WTC11 (cell line): ENCODE results near the gene TMEM259. TPM values are rescaled to one million over a fixed set of nuclear protein-coding genes. Genes with fewer than 3 reads are reported as not detected.

ENCODE experiments used
- ATAC-seq: fragments of 200-7000 bp; cut with Tn5 transposase; 2 replicates; pipeline ENCODE4 v1.10.0; 2021; ENCODE audit warnings: mild to moderate bottlenecking, moderate library complexity
- CTCF ChIA-PET: fragments of 300-600 bp; sonication (Branson Sonifier 250); formaldehyde crosslinking; loops from one replicate; lab custom pipeline; 2021; ENCODE audit warnings: antibody characterized with exemption; lab: Charles Lee
- POLR2A ChIA-PET: fragments of 350-600 bp; sonication (Branson Sonifier 250); formaldehyde crosslinking; loops from one replicate; lab custom pipeline; 2021; ENCODE audit warnings: antibody characterized with exemption; lab: Charles Lee
- DNase-seq: peaks from one replicate; pipeline ENCODE4 v3.0.0; 2021; ENCODE audit warnings: low spot score
- H3K27ac Mint-ChIP-seq: 2 replicates; pipeline ENCODE4 v1.8.0; 2021; ENCODE audit warnings: mixed read lengths
- H3K27me3 Mint-ChIP-seq: 2 replicates; pipeline ENCODE4 v1.8.0; 2021; ENCODE audit warnings: low read depth, mild to moderate bottlenecking, moderate library complexity, mixed read lengths
- H3K36me3 Mint-ChIP-seq: 2 replicates; pipeline ENCODE4 v1.8.0; 2021; ENCODE audit warnings: mixed read lengths
- H3K4me1 Mint-ChIP-seq: 2 replicates; pipeline ENCODE4 v1.8.0; 2022; ENCODE audit warnings: mixed read lengths
- H3K4me3 Mint-ChIP-seq: 2 replicates; pipeline ENCODE4 v1.8.0; 2021; ENCODE audit warnings: mild to moderate bottlenecking, moderate library complexity, mixed read lengths
- H3K9me3 Mint-ChIP-seq: 2 replicates; pipeline ENCODE4 v1.8.0; 2021; ENCODE audit warnings: mixed read lengths
- CBFB ChIP-seq: sonication (generic); formaldehyde crosslinking; IDR thresholded peaks from 2 replicates; pipeline ENCODE4 v1.8.1; 2022; ENCODE audit warnings: mild to moderate bottlenecking, low read depth, missing genetic modification reagents
- EMX1 ChIP-seq: fragments of 250-450 bp; sonication (Bioruptor Pico); IDR thresholded peaks from 2 replicates; pipeline ENCODE4 v1.8.0; 2021; ENCODE audit warnings: mild to moderate bottlenecking
- ETV6 ChIP-seq: sonication (generic); formaldehyde crosslinking; IDR thresholded peaks from 2 replicates; pipeline ENCODE4 v1.8.1; 2022; ENCODE audit warnings: mild to moderate bottlenecking, missing genetic modification reagents
- FOXK1 ChIP-seq: sonication (generic); formaldehyde crosslinking; IDR thresholded peaks from 2 replicates; pipeline ENCODE4 v1.8.0; 2022; ENCODE audit warnings: mild to moderate bottlenecking, moderate library complexity, missing genetic modification reagents
- GABPB1 ChIP-seq: sonication (generic); formaldehyde crosslinking; IDR thresholded peaks from 2 replicates; pipeline ENCODE4 v1.8.1; 2023; ENCODE audit warnings: mild to moderate bottlenecking, missing genetic modification reagents
- JUN ChIP-seq: sonication (generic); formaldehyde crosslinking; IDR thresholded peaks from 2 replicates; pipeline ENCODE4 v1.8.0; 2023; ENCODE audit warnings: mild to moderate bottlenecking, missing genetic modification reagents
- MYBL2 ChIP-seq: sonication (generic); formaldehyde crosslinking; IDR thresholded peaks from 2 replicates; pipeline ENCODE4 v1.8.1; 2023; ENCODE audit warnings: mild to moderate bottlenecking, moderate library complexity, missing genetic modification reagents
- OVOL2 ChIP-seq: fragments of 250-450 bp; sonication (Bioruptor Pico); IDR thresholded peaks from 2 replicates; pipeline ENCODE4 v1.9.0; 2021; ENCODE audit warnings: mild to moderate bottlenecking, borderline replicate concordance
- PRRX2 ChIP-seq: fragments of 250-450 bp; sonication (Bioruptor Pico); IDR thresholded peaks from 2 replicates; pipeline ENCODE4 v1.8.0; 2021; ENCODE audit warnings: mild to moderate bottlenecking
- TEAD1 ChIP-seq: sonication (generic); formaldehyde crosslinking; IDR thresholded peaks from 2 replicates; pipeline ENCODE4 v1.8.0; 2022; ENCODE audit warnings: mild to moderate bottlenecking, missing genetic modification reagents
- TEAD4 ChIP-seq: sonication (generic); formaldehyde crosslinking; IDR thresholded peaks from 2 replicates; pipeline ENCODE4 v1.8.0; 2022; ENCODE audit warnings: mild to moderate bottlenecking, missing genetic modification reagents
- TP53 ChIP-seq: sonication (generic); formaldehyde crosslinking; IDR thresholded peaks from 2 replicates; pipeline ENCODE4 v1.8.1; 2023; ENCODE audit warnings: mild to moderate bottlenecking, missing genetic modification reagents
- ZMAT4 ChIP-seq: fragments of 250-450 bp; sonication (Bioruptor Pico); IDR thresholded peaks from 2 replicates; pipeline ENCODE4 v1.9.0; 2021; ENCODE audit warnings: mild to moderate bottlenecking
- ZNF121 ChIP-seq: sonication (generic); formaldehyde crosslinking; IDR thresholded peaks from 2 replicates; pipeline ENCODE4 v1.8.0; 2023; ENCODE audit warnings: missing genetic modification reagents
- ZNF425 ChIP-seq: fragments of 250-450 bp; sonication (Bioruptor Pico); conservative IDR thresholded peaks from 2 replicates; pipeline ENCODE4 v1.9.0; 2021; ENCODE audit warnings: mild to moderate bottlenecking
- total RNA-seq: library from RNA; stranded (reverse); gene quantifications from 3 replicates; pipeline ENCODE4 v1.2.3, GENCODE V29; 2021
- TF ChIP-seq, protein P1 (sequence below): fragments of 250-450 bp; sonication (Bioruptor Pico); IDR thresholded peaks from 2 replicates; pipeline ENCODE4 v1.9.0; 2021; ENCODE audit warnings: mild to moderate bottlenecking
- TF ChIP-seq, protein P2 (sequence below): sonication (generic); formaldehyde crosslinking; IDR thresholded peaks from 2 replicates; pipeline ENCODE4 v1.8.1; 2023; ENCODE audit warnings: mild to moderate bottlenecking, missing genetic modification reagents, borderline replicate concordance
- TF ChIP-seq, protein P3 (sequence below): sonication (generic); formaldehyde crosslinking; conservative IDR thresholded peaks from 2 replicates; pipeline ENCODE4 v1.8.1; 2022; ENCODE audit warnings: mild to moderate bottlenecking, missing genetic modification reagents
- TF ChIP-seq, protein P4 (sequence below): fragments of 250-450 bp; sonication (Bioruptor Pico); IDR thresholded peaks from 2 replicates; pipeline ENCODE4 v1.9.0; 2021; ENCODE audit warnings: moderate library complexity, mild to moderate bottlenecking, inconsistent platforms, borderline replicate concordance

TMEM259 gene
- total RNA-seq, 1 experiment from 2014 or later, result 202 TPM

DNA sequence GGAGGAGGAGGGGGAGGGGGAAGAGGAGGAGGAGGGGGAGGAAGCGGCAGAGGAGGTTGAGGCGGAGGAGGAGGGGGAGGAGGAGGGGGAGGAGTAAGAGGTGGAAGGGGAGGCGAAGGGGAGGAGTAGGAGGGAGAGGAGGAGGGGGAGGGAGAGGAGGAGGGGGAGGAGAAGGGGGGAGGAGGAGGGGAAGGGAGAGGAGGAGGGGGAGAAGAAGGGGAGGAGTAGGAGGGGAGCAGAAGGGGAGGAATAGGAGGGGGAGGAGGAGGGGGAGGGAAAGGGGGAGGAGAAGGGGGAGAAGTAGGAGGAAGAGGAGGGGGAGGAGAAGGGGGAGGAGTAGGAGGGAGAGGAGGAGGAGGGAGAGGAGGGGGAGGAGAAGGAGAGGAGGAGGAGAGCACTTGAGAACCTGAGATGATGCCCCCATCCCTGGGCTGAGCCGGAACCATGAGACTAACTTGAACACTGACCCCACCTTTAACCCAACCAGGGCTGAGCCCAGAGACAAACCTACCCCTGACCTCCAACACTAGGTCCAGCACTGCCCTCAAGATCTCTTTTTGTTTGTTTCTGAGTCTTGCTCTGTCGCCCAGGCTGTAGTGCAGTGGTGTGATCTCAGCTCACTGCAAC lies 31.5 kb upstream of the TMEM259 start (continued):
- no peak for TF ChIP-seq CBFB (CRISPR knock-in tag)
- no peak for TF ChIP-seq MYBL2 (CRISPR knock-in tag)
- TF ChIP-seq OVOL2 (CRISPR knock-in tag), result no peak
- TF ChIP-seq, protein P1, sequence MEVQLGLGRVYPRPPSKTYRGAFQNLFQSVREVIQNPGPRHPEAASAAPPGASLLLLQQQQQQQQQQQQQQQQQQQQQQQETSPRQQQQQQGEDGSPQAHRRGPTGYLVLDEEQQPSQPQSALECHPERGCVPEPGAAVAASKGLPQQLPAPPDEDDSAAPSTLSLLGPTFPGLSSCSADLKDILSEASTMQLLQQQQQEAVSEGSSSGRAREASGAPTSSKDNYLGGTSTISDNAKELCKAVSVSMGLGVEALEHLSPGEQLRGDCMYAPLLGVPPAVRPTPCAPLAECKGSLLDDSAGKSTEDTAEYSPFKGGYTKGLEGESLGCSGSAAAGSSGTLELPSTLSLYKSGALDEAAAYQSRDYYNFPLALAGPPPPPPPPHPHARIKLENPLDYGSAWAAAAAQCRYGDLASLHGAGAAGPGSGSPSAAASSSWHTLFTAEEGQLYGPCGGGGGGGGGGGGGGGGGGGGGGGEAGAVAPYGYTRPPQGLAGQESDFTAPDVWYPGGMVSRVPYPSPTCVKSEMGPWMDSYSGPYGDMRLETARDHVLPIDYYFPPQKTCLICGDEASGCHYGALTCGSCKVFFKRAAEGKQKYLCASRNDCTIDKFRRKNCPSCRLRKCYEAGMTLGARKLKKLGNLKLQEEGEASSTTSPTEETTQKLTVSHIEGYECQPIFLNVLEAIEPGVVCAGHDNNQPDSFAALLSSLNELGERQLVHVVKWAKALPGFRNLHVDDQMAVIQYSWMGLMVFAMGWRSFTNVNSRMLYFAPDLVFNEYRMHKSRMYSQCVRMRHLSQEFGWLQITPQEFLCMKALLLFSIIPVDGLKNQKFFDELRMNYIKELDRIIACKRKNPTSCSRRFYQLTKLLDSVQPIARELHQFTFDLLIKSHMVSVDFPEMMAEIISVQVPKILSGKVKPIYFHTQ, result no peak
- TF ChIP-seq PRRX2 (CRISPR knock-in tag), result no peak
- TF ChIP-seq, protein P2, sequence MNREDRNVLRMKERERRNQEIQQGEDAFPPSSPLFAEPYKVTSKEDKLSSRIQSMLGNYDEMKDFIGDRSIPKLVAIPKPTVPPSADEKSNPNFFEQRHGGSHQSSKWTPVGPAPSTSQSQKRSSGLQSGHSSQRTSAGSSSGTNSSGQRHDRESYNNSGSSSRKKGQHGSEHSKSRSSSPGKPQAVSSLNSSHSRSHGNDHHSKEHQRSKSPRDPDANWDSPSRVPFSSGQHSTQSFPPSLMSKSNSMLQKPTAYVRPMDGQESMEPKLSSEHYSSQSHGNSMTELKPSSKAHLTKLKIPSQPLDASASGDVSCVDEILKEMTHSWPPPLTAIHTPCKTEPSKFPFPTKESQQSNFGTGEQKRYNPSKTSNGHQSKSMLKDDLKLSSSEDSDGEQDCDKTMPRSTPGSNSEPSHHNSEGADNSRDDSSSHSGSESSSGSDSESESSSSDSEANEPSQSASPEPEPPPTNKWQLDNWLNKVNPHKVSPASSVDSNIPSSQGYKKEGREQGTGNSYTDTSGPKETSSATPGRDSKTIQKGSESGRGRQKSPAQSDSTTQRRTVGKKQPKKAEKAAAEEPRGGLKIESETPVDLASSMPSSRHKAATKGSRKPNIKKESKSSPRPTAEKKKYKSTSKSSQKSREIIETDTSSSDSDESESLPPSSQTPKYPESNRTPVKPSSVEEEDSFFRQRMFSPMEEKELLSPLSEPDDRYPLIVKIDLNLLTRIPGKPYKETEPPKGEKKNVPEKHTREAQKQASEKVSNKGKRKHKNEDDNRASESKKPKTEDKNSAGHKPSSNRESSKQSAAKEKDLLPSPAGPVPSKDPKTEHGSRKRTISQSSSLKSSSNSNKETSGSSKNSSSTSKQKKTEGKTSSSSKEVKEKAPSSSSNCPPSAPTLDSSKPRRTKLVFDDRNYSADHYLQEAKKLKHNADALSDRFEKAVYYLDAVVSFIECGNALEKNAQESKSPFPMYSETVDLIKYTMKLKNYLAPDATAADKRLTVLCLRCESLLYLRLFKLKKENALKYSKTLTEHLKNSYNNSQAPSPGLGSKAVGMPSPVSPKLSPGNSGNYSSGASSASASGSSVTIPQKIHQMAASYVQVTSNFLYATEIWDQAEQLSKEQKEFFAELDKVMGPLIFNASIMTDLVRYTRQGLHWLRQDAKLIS (CRISPR knock-in tag), result no peak
- TF ChIP-seq ETV6 (CRISPR knock-in tag), result no peak
- no peak for TF ChIP-seq TP53 (CRISPR knock-in tag)

- peaks cover 14% of the 10 kb centered on the region for H3K36me3 Mint-ChIP-seq
- no peak overlapping the region for H3K27ac Mint-ChIP-seq
- no peaks in the 10 kb centered on the region for H3K27me3 Mint-ChIP-seq
- peaks cover 7% of the 10 kb centered on the region for H3K9me3 Mint-ChIP-seq
- TF ChIP-seq FOXK1 (CRISPR knock-in tag) (no peak), TEAD1 (no peak), EMX1 (CRISPR knock-in tag) (no peak), ZNF425 (CRISPR knock-in tag) (no peak), ZNF121 (CRISPR knock-in tag) (no peak), JUN (no peak)
- no peak for ATAC-seq
- CTCF ChIA-PET, result interaction anchor here (2.6 kb wide), 1 partner anchor 19 kb away, joined by 6 read pairs; no protein-coding TSS in a partner anchor
- H3K4me3 Mint-ChIP-seq, result no peak overlapping the region
- POLR2A ChIA-PET, result no interaction called here
- no peaks in the 10 kb centered on the region for H3K4me1 Mint-ChIP-seq
- DNase-seq, result no peak
Measured at GRCh38 chr19:1051791-1052190, 30.9 kb upstream of the TMEM259 start.

- Mint-ChIP-seq H3K27ac (no peak overlapping the region), H3K9me3 (peaks cover 1% of the 10 kb centered on the region)
- TF ChIP-seq, protein P3, sequence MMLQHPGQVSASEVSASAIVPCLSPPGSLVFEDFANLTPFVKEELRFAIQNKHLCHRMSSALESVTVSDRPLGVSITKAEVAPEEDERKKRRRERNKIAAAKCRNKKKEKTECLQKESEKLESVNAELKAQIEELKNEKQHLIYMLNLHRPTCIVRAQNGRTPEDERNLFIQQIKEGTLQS (CRISPR knock-in tag), result no peak
- no peak for TF ChIP-seq TEAD4 (CRISPR knock-in tag)
- no peak for TF ChIP-seq ZMAT4 (CRISPR knock-in tag)
- TF ChIP-seq, protein P4, sequence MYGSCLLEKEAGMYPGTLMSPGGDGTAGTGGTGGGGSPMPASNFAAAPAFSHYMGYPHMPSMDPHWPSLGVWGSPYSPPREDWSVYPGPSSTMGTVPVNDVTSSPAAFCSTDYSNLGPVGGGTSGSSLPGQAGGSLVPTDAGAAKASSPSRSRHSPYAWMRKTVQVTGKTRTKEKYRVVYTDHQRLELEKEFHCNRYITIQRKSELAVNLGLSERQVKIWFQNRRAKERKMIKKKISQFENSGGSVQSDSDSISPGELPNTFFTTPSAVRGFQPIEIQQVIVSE, result no peak
- 0 out of 2 replicates have a peak, but pooled peaks have one; percentile 25 for TF ChIP-seq GABPB1 (CRISPR knock-in tag)
Measured at GRCh38 chr19:1050989-1051788, 30.3 kb upstream of the TMEM259 start.

More at GRCh38 chr19:1050989-1051788, 30.3 kb upstream of the TMEM259 start:
- Mint-ChIP-seq H3K27me3 (no peaks in the 10 kb centered on the region), H3K4me3 (no peak overlapping the region), H3K4me1 (no peaks in the 10 kb centered on the region), H3K36me3 (peaks cover 8% of the 10 kb centered on the region)
- ChIA-PET POLR2A (no interaction called here), CTCF (interaction anchor here (2.6 kb wide), 1 partner anchor 20 kb away, joined by 6 read pairs; no protein-coding TSS in a partner anchor)
- no peak for ATAC-seq
- no peak for DNase-seq
